GM23338 (cell line): ENCODE measurements around the gene YES1. TPM values are rescaled to one million over a fixed set of nuclear protein-coding genes. Genes with fewer than 3 reads are reported as not detected.

Experiments used
- ATAC-seq: fragments of 200-7000 bp; cut with Tn5 transposase; 3 replicates; pipeline ENCODE4 v1.9.1; 2020
- DNase-seq: peaks from one replicate; pipeline ENCODE4 v3.0.0-alpha.2; 2015; ENCODE audit warnings: low spot score
- H2AFZ ChIP-seq: fragments of 200-600 bp; sonication (generic); 2 replicates; pipeline ENCODE4 v1.8.0; 2016; ENCODE audit warnings: antibody characterized with exemption, mild to moderate bottlenecking, moderate library complexity
- H3F3A ChIP-seq: fragments of 200-600 bp; sonication (generic); replicated peaks from 2 replicates; pipeline ENCODE4 v1.8.0; 2017; ENCODE audit warnings: antibody characterized with exemption, mixed run types, low read depth
- H3K27ac ChIP-seq: fragments of 200-600 bp; sonication (generic); 2 replicates; pipeline ENCODE4 v1.6.1; 2016; ENCODE audit warnings: low read depth
- H3K27me3 ChIP-seq: fragments of 200-600 bp; sonication (generic); 2 replicates; pipeline ENCODE4 v1.8.0; 2016; ENCODE audit warnings: mild to moderate bottlenecking, mixed run types, moderate library complexity; ENCODE audit not compliant: insufficient read depth
- H3K36me3 ChIP-seq: fragments of 200-600 bp; sonication (generic); 2 replicates; pipeline ENCODE4 v1.8.0; 2016; ENCODE audit warnings: mild to moderate bottlenecking; ENCODE audit not compliant: insufficient read depth
- H3K4me1 ChIP-seq: fragments of 200-600 bp; sonication (generic); 2 replicates; pipeline ENCODE4 v1.8.0; 2016; ENCODE audit warnings: mild to moderate bottlenecking, moderate library complexity; ENCODE audit not compliant: insufficient read depth
- H3K4me2 ChIP-seq: fragments of 200-600 bp; sonication (generic); 2 replicates; pipeline ENCODE4 v1.7.1; 2017; ENCODE audit warnings: mixed run types
- H3K4me3 ChIP-seq: fragments of 200-600 bp; sonication (generic); 2 replicates; pipeline ENCODE4 v1.6.1; 2016; ENCODE audit warnings: mixed run types
- H3K79me2 ChIP-seq: fragments of 200-600 bp; sonication (generic); replicated peaks from 2 replicates; pipeline ENCODE4 v1.8.0; 2017; ENCODE audit warnings: mild to moderate bottlenecking; ENCODE audit not compliant: insufficient read depth
- H3K9me2 ChIP-seq: fragments of 200-600 bp; sonication (generic); 2 replicates; pipeline ENCODE4 v1.8.0; 2017; ENCODE audit not compliant: insufficient read depth
- H4K20me1 ChIP-seq: fragments of 200-600 bp; sonication (generic); replicated peaks from 2 replicates; pipeline ENCODE4 v1.8.0; 2017; ENCODE audit warnings: mild to moderate bottlenecking; ENCODE audit not compliant: insufficient read depth
- H3K27ac Mint-ChIP-seq: 2 replicates; pipeline ENCODE4 v1.8.0; 2020; ENCODE audit warnings: inconsistent platforms, mild to moderate bottlenecking, moderate library complexity, mixed read lengths
- H3K27me3 Mint-ChIP-seq: 3 replicates; pipeline ENCODE4 v1.8.0; 2022; ENCODE audit warnings: low read depth, mild to moderate bottlenecking, moderate library complexity, mixed read lengths, inconsistent platforms; ENCODE audit not compliant: insufficient read depth, poor library complexity
- H3K36me3 Mint-ChIP-seq: 3 replicates; pipeline ENCODE4 v1.8.0; 2021; ENCODE audit warnings: low read depth, mild to moderate bottlenecking, inconsistent platforms, moderate library complexity, mixed read lengths
- H3K4me1 Mint-ChIP-seq: 3 replicates; pipeline ENCODE4 v1.8.0; 2020; ENCODE audit warnings: mild to moderate bottlenecking, inconsistent platforms, mixed read lengths
- H3K4me3 Mint-ChIP-seq: 3 replicates; pipeline ENCODE4 v1.8.0; 2021; ENCODE audit warnings: moderate library complexity, mild to moderate bottlenecking, inconsistent platforms, mixed read lengths
- H3K9me3 Mint-ChIP-seq: 3 replicates; pipeline ENCODE4 v1.8.0; 2020; ENCODE audit warnings: moderate library complexity, mild to moderate bottlenecking, inconsistent platforms, mixed read lengths
- CREB1 ChIP-seq: fragments of 250-450 bp; sonication (Bioruptor Pico); IDR thresholded peaks from 2 replicates; pipeline ENCODE4 v1.5.0; 2020; ENCODE audit warnings: low read depth, mild to moderate bottlenecking, moderate library complexity
- CTCF ChIP-seq, 2 experiments: fragments of 200-600 bp in 1 of 2; sonication (generic) in 1 of 2; conservative IDR thresholded peaks; 2 replicates each; pipeline versions ENCODE4 v1.5.1 to v1.6.1; 2016 to 2017; ENCODE audit warnings: antibody characterized with exemption in 2 of 2, low read depth in 2 of 2, mild to moderate bottlenecking in 2 of 2, moderate library complexity in 1 of 2
- ETS1 ChIP-seq: IDR thresholded peaks from 2 replicates; pipeline ENCODE4 v1.6.1; 2016; ENCODE audit warnings: antibody characterized with exemption
- EZH2 ChIP-seq: fragments of 200-600 bp; sonication (generic); IDR thresholded peaks from one replicate; pipeline ENCODE4 v1.8.0; 2017; ENCODE audit warnings: antibody characterized with exemption, mild to moderate bottlenecking, low read depth; ENCODE audit not compliant: unreplicated experiment
- EZH2phosphoT487 ChIP-seq: fragments of 200-600 bp; sonication (generic); IDR thresholded peaks from one replicate; pipeline ENCODE4 v1.8.1; 2018; ENCODE audit warnings: antibody characterized with exemption; ENCODE audit not compliant: unreplicated experiment
- NANOG ChIP-seq: IDR thresholded peaks from 2 replicates; pipeline ENCODE4 v1.6.1; 2016; ENCODE audit warnings: antibody characterized with exemption, borderline replicate concordance
- POLR2AphosphoS5 ChIP-seq: IDR thresholded peaks from 2 replicates; pipeline ENCODE4 v1.6.1; 2016; ENCODE audit warnings: antibody characterized with exemption, low read depth
- STAT1 ChIP-seq: IDR thresholded peaks from one replicate; pipeline ENCODE4 v1.6.1; 2016; ENCODE audit warnings: antibody characterized with exemption; ENCODE audit not compliant: unreplicated experiment
- ZNF331 ChIP-seq: fragments of 250-450 bp; sonication (Bioruptor Pico); IDR thresholded peaks from 2 replicates; pipeline ENCODE4 v1.5.0; 2020; ENCODE audit warnings: low read depth, mild to moderate bottlenecking, moderate library complexity
- polyA plus RNA-seq: library from polyadenylated mRNA; unstranded; fragments of >200 nt; fragmentation: Nextera tagmentation; extraction: Ambion mirVana; gene quantifications from 2 replicates; pipeline ENCODE4 v1.2.1, GENCODE V29; 2016
- total RNA-seq: library from RNA; depleted of rRNA; stranded (reverse); fragments of >200 nt; shearing (Covaris generic); gene quantifications from 2 replicates; pipeline ENCODE4 v1.2.3, GENCODE V29; 2014

Gene YES1
- total and polyA plus RNA-seq, 2 experiments from 2014 or later = 25.4 to 327 TPM

- peaks cover 7% of the 10 kb centered on the region; the same call in 2 of the 3 replicates for H3K9me3 Mint-ChIP-seq
- Histone ChIP-seq H3K79me2 (peaks cover 58% of the 10 kb centered on the region), H3K27me3 (0 out of 2 replicates have a peak, but pooled peaks cover 7% of the 10 kb centered on the region), H3K36me3 (no peaks in the 10 kb centered on the region; the same call in 1 of the 2 replicates), H3F3A (peaks cover 5% of the 10 kb centered on the region; the same call in 1 of the 2 replicates), H3K4me2 (no peak overlapping the region), H4K20me1 (peaks cover 44% of the 10 kb centered on the region), H3K4me3 (no peak overlapping the region), H3K4me1 (peaks cover 6% of the 10 kb centered on the region), H3K27ac (no peak overlapping the region), H2AFZ (no peak overlapping the region), H3K9me2 (no peaks in the 10 kb centered on the region)
- H3K27me3 Mint-ChIP-seq = peaks cover 6% of the 10 kb centered on the region
- H3K36me3 Mint-ChIP-seq = peaks cover 45% of the 10 kb centered on the region
- TF ChIP-seq CREB1 (CRISPR knock-in tag) (no peak), ZNF331 (CRISPR knock-in tag) (no peak), EZH2phosphoT487 (no peak), NANOG (no peak), CTCF (conservative IDR thresholded peaks at IDR 0.05; ENCODE audit: low read depth in 2 of 2) (no peak), POLR2AphosphoS5 (no peak), ETS1 (no peak), STAT1 (no peak), EZH2 (no peak)
- H3K4me1 Mint-ChIP-seq = peaks cover 7% of the 10 kb centered on the region
- H3K27ac Mint-ChIP-seq = no peak overlapping the region
- ATAC-seq (no peak), DNase-seq (no peak)
- no peak overlapping the region for H3K4me3 Mint-ChIP-seq
Observed at GRCh38 chr18:709771-710170, 102.3 kb downstream of the YES1 start.

GRCh38 chr18:708096-708495 is 103.9 kb downstream of the YES1 start:
- H3K27me3 ChIP-seq = no peaks in the 10 kb centered on the region
- H3F3A ChIP-seq = peaks cover 5% of the 10 kb centered on the region; the same call in 1 of the 2 replicates
- no peak overlapping the region for H3K4me2 ChIP-seq
- H3K27ac ChIP-seq = no peak overlapping the region
- ATAC-seq = no peak
- H3K4me3 ChIP-seq = no peak overlapping the region
- H4K20me1 ChIP-seq = peaks cover 51% of the 10 kb centered on the region
- Mint-ChIP-seq H3K27me3 (peaks cover 6% of the 10 kb centered on the region), H3K4me1 (peaks cover 7% of the 10 kb centered on the region), H3K27ac (no peak overlapping the region), H3K4me3 (no peak overlapping the region), H3K9me3 (peaks cover 4% of the 10 kb centered on the region; the same call in 2 of the 3 replicates), H3K36me3 (peaks cover 60% of the 10 kb centered on the region)
- TF ChIP-seq EZH2 = no peak
- DNase-seq = no peak
- H3K36me3 ChIP-seq = no peaks in the 10 kb centered on the region; the same call in 1 of the 2 replicates
- peaks cover 61% of the 10 kb centered on the region for H3K79me2 ChIP-seq
- no peaks in the 10 kb centered on the region for H3K9me2 ChIP-seq
- H3K4me1 ChIP-seq = peaks cover 6% of the 10 kb centered on the region
- H2AFZ ChIP-seq = no peak overlapping the region
